ENCODE data around the gene KATNBL1.

The KATNBL1 gene

GRCh38 chr15:34209421-34210282, at the start of gene KATNBL1:
Gene KATNBL1, minus strand, starts transcription at chr15:34210096. Its CDS starts 46,420 bp downstream, at chr15:34163676.
- DNase-seq (ENCODE audit: low read depth): peak; percentile 84

GRCh38 chr15:34259566-34259965, 49.7 kb upstream of the KATNBL1 start:
- DNase-seq (ENCODE audit: low read depth): no peak

GRCh38 chr15:34258151-34258550, 48.3 kb upstream of the KATNBL1 start:
- DNase-seq (ENCODE audit: low read depth): no peak

DNA sequence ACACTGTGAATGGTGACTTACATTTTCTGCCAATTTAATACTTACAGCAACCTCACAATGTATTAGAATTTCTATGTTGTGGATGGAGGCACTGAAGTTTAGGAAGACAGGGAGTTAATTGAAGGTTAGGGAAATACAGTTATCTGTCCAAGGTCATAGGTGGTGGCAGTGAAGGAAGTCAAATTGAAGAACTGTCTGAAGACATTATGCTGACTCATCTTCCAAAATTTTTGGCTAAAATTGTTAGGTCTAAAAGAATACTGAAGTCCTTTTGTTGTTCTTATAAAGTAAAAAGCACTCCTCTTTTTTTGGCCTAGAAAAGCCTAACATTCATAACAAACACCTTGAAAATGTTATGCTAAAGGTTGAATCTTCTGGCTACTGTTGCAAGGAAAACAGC, 42.6 kb upstream of the KATNBL1 start:
- no peak for DNase-seq (ENCODE audit: low read depth)

DNA sequence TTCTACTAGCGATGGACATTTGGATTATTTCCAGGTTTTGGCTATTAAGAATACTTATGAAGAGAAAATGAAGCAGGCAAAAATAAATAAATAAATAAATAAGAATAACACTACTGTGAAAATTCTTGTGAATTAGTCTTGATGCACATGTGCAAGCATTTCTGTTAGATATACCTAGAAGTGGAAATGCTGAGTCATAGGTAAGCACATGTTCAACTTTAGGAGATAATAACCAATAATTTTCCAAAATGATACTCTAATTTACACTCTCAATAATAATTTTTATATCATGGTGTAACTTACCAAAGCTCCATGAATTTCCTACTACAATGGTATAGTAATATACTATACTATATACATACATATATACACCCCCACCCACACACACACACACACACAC, 38.3 kb upstream of the KATNBL1 start:
- no peak for DNase-seq (ENCODE audit: low read depth)

DNA sequence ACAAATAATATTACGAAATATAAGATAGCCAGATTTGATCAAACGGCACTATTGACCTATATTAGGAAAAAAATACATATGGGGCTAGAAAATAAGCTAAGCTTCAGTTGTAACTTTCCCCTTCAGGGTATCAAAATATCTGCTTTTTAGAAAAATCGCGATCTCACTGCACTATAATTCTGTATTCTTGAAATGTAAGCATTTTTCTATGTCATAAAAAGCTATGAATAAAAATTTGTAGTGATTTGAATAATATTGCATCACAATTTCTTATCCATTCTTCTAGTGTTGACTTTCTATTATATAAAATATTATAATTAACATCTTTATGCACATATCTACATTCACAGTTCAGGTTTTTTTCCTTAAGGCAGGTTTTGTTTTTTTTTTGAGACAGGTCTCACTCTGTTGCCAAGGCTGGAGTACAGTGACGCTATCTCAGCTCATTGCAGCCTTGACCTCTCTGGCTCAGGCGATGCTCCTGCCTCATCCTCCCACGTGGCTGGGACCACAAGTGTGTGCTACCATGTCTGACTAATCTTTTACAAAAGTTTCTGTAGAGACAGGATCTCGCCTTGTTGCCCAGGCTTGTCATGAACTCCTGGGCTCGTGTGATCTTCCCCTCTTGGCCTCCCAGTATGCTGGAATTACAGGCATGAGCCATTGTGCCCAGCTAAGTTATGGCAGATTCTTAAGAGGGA, 36.5 kb upstream of the KATNBL1 start:
- no peak for DNase-seq (ENCODE audit: low read depth)

DNA sequence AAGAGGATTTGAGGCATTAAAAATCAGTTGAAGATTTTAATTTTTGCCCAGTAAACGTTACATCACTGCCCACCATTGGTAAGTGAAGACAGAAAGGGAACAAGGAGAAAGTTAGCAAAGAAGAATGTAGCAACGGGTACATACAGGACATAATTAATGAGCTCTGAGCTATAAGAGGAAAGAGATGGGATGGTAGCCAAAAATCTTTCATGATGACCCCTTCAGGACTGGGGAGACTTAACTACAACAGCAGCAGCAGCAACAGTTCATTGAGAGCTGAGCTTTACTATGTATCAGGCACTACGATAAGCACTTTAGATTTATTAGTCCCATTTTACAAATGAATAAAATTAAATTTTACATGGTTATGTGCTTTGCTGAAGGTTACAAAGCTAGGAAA, 33.3 kb upstream of the KATNBL1 start:
- no peak for DNase-seq (ENCODE audit: low read depth)

DNA sequence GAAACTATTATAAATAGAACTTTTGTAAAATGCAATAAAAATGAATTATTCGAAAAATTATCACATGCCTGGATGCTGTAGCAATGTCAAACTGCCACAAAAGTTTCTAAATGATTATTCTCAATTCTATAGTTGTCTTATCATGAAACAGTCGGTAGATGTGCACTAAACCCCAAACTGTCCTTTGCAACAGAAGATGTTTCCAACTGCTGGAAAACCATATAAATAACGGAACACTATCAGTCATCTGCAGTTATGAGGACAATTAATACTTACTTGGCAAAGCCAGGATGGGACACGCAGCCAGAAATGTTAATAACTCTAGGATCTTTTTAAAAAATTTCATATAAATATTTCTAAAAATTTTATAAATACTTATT, 32.4 kb upstream of the KATNBL1 start:
- no peak for DNase-seq (ENCODE audit: low read depth)

DNA sequence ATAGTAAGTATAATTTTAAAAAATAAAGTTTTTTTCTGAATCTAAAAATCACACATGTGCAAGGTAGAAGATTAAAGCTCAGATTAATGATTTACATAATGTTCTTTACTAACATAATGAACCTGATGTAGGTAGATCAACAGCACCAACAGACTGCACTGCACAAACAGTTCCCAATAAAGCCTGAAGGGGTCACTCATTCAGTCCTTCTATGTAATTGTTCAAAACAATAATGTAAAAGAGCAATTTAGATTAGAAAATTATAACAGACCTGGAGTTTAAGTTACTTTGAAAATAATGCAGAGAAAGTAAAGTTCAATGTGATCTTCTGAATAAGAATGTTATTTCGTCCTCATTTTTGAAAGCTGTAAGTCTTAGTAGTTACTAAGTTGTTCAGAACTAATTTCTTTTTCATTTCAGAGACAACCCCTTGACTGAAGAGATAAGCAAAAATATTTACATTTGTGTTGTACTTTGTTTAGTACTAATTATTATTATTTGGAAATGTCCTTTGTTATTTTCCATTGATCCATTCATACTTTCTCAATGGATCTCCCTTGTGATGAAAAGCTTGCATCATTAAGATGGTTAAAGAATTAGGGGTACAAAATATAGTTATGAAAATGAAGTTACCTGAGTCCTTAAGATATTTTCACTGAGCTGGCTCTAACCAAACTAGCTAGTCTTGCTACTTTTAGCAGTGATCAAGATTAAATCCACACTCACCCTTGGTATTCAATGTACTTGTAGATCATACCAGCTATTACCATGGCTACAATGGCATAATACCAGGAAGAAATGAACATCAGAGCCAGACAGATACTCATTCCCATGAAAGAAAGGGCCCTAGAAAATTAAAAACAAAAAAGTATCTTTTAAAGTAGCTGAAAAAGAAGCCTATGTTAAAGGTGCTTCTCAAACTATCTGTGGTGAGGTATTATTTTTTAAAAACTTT, 31.8 kb upstream of the KATNBL1 start:
- peak; percentile 44 for DNase-seq (ENCODE audit: low read depth)

- DNase-seq (ENCODE audit: low read depth): no peak
Measured at GRCh38 chr15:34240537-34240936, 30.6 kb upstream of the KATNBL1 start.

- peak; percentile 82 for DNase-seq (ENCODE audit: low read depth)
Measured at GRCh38 chr15:34239151-34239808, 29.4 kb upstream of the KATNBL1 start.

DNA sequence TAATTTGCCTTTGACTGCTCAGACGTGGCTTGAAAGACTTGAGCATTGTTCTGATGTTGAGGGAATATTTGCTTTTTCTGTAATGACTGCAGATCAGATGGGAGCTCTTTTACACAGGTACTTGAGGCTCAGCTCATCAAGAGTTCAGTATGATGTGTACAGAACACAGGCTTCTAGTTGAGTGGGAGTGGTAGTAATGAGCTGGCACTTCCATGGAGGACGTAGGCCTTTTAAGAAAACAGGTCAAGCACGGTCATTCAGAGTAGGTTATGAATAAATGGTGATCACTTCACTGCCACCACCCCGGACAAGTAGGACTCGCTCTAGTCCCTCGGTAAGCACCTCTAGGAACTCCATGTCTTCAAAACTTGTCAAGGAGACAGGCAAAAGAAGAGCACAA, 23.7 kb upstream of the KATNBL1 start:
- DNase-seq (ENCODE audit: low read depth): no peak

GRCh38 chr15:34223904-34224596, 14.2 kb upstream of the KATNBL1 start:
- no peak for DNase-seq (ENCODE audit: low read depth)

DNA sequence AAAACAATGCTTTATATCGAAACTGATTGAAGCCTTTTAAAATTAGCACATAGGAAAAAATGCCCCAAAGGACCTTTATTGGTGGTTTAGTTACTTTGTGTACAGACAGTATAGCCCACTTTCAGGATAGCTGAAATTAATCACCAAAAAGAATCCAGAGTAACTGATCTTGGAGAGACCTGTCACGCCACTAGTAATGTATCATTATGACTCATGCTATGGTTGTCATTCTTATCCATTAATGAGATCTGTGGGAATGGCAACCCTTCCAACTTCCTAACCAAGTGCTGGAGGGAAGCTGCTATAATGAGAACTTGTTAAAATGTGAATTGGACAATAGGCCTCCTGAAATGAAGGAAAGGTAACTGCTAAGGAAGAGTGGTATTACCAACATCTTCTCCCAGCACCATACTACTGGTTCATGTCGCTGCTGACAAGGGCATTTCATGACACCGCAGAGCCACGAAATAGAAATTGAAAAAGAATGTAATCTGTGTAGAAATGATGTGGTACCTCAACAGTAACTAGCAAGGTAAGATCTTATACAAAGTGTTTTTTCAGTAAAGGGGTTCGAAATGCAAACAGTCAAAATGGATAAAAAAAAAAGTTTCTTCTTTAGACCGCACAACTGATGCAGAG, 7.8 kb upstream of the KATNBL1 start:
- DNase-seq (ENCODE audit: low read depth): peak; percentile 43

DNA sequence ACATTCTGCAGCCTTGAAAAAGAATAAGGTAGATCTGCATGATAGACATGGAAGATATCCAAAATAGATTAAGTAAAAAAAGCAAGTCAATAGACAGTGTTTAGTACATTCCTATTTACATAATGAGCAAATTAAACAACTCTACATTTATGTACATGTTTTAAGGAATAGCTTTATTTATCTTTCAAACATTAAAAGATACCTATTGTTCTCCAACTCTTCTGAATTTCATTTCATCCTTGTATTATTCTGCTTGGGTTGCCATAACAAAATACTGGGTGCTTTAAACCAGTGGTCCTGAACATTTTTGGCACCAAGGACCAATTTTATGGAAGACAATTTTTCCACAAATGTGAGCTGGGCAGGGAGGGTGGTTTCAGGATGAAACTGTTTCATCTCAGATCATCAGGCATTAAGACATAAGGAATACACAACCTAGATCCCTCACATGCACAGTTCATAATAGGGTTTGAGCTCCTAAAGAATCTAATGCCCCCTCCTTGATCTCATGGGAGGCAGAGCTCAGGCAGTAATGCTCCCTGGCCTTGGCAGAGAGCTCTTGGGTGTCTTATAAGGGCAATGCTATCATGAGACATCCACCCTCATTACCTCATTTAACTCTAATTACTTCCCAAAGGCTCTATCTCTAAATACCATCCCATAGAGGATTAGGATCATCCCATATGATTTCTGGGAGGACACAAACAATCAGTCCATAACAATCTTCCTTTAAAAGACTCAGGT, 6.8 kb upstream of the KATNBL1 start:
- DNase-seq (ENCODE audit: low read depth): no peak

DNA sequence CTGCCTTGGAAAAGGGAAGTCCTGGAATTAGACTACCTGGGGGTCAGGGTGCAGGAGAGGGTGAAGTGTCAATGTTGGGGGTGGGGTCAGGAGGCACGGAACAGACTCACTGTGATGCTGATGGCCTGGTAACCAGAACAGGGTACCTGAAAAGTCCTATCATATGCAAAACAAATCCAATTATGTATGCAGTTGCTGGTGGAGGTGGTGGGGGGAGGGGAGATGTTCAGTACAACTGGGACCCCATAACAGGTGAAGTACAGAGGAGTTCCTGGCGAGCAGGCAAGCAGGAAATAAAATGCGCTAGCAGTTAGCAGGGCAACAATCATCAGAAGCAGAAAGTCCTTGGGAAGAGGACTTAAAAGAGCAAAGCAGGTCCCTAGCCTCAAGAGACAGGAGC, 4.2 kb upstream of the KATNBL1 start:
- no peak for DNase-seq (ENCODE audit: low read depth)

DNA sequence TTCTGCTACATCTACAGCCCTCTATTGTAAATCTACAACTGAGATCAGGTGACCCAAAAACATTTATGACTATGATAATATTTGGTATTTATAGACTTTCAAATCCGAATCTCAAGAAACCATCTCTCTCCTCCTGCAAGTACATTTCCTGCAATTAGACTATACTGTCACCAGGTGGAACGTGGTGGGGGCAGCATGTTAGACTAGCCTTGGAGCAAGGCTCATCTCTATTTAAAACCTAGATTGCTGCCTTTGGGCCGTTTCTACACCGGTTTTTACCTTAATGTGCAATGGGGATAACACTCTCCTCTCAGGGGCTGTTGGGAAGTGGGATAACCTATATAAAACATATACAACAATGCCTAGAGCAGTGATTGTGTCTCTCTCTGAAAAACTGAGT, 3.8 kb upstream of the KATNBL1 start:
- DNase-seq (ENCODE audit: low read depth): no peak

DNA sequence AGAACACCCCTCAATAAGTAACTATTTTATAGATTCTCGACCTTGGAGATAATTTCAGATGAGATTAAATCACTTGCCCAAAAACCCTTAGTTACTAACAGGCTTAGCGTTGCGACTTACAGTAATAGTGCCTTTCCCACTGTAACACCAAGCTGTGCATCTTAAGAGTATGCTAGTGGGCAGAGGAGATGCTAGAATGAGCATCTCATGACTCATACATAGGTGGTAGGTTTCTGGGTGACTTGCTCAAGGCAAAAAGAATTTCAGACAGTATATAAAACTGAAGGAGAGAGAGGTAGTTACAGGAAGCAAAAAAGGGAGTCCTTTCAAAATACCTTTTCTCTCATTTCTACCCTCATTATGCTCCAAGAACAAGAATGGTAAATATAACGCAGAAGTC, 3.9 kb downstream of the KATNBL1 start:
- DNase-seq (ENCODE audit: low read depth): no peak

DNA sequence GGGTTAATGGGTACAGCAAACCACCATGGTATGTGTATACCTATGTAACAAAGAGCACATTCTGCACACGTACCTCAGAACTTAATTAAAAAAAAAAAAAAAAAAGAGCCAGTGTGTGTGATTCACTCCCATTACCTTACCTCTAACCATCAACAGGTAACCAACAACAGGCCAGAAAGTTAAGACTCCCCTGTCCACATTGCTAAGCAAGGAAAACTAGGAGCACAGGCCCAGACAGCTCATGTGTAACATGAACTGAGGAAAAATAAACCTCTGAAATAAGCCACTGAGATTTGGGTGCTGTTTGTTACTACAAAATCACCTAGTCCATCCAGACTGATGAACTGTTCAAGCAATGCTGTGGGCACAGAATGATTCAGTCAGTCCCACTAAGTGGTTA, 6.0 kb downstream of the KATNBL1 start:
- no peak for DNase-seq (ENCODE audit: low read depth)

DNA sequence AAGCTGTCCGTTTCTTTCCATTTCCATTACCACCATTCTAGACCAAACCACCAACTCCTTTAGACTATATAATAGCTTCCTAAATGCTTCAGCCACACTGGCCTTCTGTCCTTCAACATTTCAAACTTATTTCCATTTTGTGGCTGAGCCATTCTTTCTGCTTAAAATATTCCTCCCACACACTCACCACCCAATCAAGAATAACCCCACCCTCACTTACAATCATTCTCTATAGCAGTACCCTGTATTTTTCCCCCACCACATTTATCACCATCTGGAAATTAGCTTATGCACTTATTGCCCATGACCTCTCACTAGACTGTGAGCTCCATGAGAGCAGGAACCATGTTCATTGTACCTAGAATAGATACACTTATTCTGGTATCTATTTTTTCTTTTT, 6.6 kb downstream of the KATNBL1 start:
- no peak for DNase-seq (ENCODE audit: low read depth)
